ENCODE data around the gene MARCHF10. TPM values are rescaled to one million over a fixed set of nuclear protein-coding genes. Genes with fewer than 3 reads are reported as not detected.

The MARCHF10 gene
- total RNA-seq, 2 experiments from 2014 or later: not detected

DNA sequence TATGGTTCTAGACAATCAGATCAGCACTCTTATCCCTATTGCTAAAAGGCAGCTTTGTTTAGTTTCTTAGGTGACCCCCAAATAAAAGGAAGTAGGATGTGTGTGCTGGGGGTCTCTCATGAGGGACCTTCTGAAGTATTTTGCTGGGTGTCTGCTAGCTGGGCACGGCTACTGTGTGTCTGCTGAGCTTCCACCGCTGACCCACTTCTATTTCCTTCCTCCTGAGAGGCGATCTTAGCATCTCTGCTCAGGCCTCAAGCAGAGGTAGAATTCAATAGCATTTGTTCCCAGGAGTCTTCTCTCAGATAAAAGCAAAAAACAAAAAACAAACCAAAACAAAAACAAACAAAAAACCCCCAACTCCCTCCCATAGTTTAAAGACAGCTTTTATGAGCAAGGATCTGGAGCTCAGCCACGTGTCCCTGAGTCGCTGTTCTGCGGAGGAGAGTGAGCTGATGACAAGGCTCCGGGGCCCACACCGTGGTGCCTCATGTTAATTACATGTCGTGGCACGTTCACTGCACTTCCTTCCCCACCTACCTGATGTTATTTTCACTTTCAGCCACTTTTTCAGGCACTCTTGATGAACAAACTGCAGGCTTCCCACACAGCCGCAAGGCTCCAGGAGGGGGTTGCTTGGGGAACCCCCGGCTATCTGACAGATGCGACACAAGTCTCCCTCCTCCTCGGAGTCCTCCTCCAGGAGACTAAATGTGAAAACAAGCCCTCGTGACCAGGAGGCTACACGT is 83.5 kb downstream of the MARCHF10 start:
- intact Hi-C loops (cut with micrococcal nuclease): loop anchor here (5.0 to 10.0 kb wide), 2 partner anchors 70 to 243 kb away; partner anchors contain the start of gene TANC2
- peaks cover 41% of the 10 kb centered on the region for H3K27me3 Mint-ChIP-seq

DNA sequence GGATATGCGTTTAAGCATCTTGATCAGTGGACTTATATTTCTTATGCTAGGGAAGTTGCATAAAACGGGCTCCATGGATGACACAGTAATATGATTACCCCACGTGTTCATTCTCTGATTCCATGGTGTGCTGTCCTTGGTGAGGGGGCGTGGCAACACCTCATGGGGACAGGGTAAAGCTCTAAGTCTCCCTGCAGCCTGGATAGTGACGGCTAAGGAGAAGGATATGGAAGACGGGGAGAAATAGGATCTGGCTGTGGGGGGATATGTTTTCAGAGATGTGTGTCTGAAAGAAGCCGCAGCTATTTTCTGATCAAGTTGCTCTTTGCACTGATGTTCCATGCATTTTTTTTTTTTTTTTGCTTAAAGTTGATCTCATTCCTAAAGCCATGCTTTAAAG is 84.3 kb downstream of the MARCHF10 start:
- H3K4me1 Mint-ChIP-seq (ENCODE audit: low read depth): peaks cover 34% of the 10 kb centered on the region
- DNase-seq (no peak), ATAC-seq (no peak)
- H3K27me3 Mint-ChIP-seq: peaks cover 43% of the 10 kb centered on the region
- H3K36me3 Mint-ChIP-seq (ENCODE audit: low read depth): no peaks in the 10 kb centered on the region
- H3K27ac Mint-ChIP-seq: no peak overlapping the region
- TF ChIP-seq CTCF (IDR thresholded peaks at IDR 0.05): no peak
- H3K4me3 Mint-ChIP-seq: no peak overlapping the region
- ChIA-PET CTCF (interaction anchor here (1.0 to 2.1 kb wide), 5 partner anchors 9 to 244 kb away, joined by 3 to 7 read pairs (median 3); no protein-coding TSS in a partner anchor), POLR2A (interaction anchor here (0.8 to 1.3 kb wide), 3 partner anchors 13 to 70 kb away, joined by 3 to 5 read pairs (median 4); no protein-coding TSS in a partner anchor)
- intact Hi-C loops (cut with micrococcal nuclease): loop anchor here (5.0 to 10.0 kb wide), 2 partner anchors 69 to 243 kb away; partner anchors contain the start of gene TANC2
- no peaks in the 10 kb centered on the region for H3K9me3 Mint-ChIP-seq

More for the DNA sequence above, 83.5 kb downstream of the MARCHF10 start:
- Mint-ChIP-seq H3K36me3 (ENCODE audit: low read depth) (no peaks in the 10 kb centered on the region), H3K27ac (peak overlapping the region; percentile 47), H3K9me3 (no peaks in the 10 kb centered on the region), H3K4me1 (ENCODE audit: low read depth) (peaks cover 29% of the 10 kb centered on the region), H3K4me3 (peak overlapping the region; percentile 6)
- ATAC-seq: peak; percentile 96
- TF ChIP-seq CTCF (IDR thresholded peaks at IDR 0.05): no peak
- peak; percentile 95 for DNase-seq
- ChIA-PET POLR2A (interaction anchor here (0.8 to 1.3 kb wide), 5 partner anchors 13 to 241 kb away, joined by 3 to 5 read pairs (median 4); partner anchors contain the start of gene TANC2), CTCF (interaction anchor here (0.6 to 2.1 kb wide), 7 partner anchors 8 to 405 kb away, joined by 3 to 7 read pairs (median 3); no protein-coding TSS in a partner anchor)

DNA sequence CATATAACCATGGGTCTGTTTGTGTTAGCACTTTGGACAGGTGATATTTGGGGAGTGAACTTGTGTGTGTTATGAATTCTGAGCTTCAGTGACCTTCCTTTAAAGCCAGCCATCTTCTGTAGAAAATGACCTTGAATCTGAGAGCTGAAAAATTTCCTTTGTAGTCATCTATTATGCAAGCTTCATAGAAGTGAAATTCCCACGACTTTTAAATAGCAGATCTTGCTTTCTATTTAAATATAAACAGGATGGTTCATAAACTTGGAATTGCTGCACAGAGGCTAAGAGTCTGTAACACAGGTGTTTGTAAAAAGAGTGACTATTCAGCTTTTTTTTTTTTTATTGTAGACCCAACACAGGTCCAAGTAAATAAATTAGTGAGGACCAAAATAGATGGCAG is 85.5 kb downstream of the MARCHF10 start:
- no peak for ATAC-seq
- Mint-ChIP-seq H3K27ac (no peak overlapping the region), H3K4me3 (no peak overlapping the region), H3K9me3 (no peaks in the 10 kb centered on the region), H3K36me3 (ENCODE audit: low read depth) (no peaks in the 10 kb centered on the region), H3K27me3 (peaks cover 33% of the 10 kb centered on the region), H3K4me1 (ENCODE audit: low read depth) (peaks cover 39% of the 10 kb centered on the region)
- intact Hi-C loops (cut with micrococcal nuclease): loop anchor here (5.0 to 10.0 kb wide), 2 partner anchors 68 to 245 kb away; partner anchors contain the start of gene TANC2
- no peak for DNase-seq
- CTCF ChIA-PET: interaction anchor here (1.2 kb wide), 1 partner anchor 684 kb away, joined by 3 read pairs; no protein-coding TSS in a partner anchor
- TF ChIP-seq CTCF (IDR thresholded peaks at IDR 0.05): no peak
- POLR2A ChIA-PET: interaction anchor here (0.6 to 0.8 kb wide), 2 partner anchors 8 to 965 kb away, joined by 3 to 4 read pairs; no protein-coding TSS in a partner anchor

DNA sequence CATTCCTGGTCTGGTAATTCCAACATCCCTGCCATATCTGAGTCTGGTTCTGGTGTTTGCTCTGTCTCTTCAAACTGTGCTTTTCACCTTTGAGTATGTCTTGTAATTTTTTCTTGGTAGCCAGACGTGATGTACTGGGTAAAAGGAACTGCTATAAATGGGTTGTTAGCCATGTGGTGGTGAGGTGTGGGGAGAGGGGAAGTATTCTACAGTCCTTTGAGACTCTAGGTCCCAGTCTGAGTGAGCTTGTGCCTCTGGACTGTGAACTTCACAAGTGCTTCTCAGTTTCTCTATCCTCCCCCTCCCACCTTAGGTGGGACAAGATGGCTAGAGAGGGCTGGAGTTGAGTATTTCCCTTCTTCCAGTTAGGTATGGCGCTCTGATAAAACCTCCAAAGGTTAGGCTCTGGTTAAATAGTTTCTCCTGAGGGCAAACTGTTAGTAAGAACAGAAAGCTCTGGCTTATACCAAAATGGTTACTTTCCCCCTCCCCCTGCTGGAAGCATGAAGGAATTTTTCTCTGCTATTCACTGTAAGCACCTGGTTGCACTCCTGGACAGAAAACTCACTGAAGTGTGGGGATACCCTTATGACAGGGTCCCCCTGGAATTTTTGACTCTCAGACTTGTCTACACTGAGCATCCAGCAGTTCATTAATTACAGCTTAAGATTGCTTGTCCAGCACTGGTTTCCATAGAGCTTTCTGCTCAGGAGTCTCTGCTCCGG is 87.8 kb downstream of the MARCHF10 start:
- no peak for TF ChIP-seq CTCF (IDR thresholded peaks at IDR 0.05)
- no peak overlapping the region for H3K4me3 Mint-ChIP-seq
- H3K27me3 Mint-ChIP-seq: peaks cover 19% of the 10 kb centered on the region
- ChIA-PET CTCF (interaction anchor here (1.0 kb wide), 1 partner anchor 59 kb away, joined by 3 read pairs; no protein-coding TSS in a partner anchor), POLR2A (interaction anchor here (1.2 kb wide), 1 partner anchor 14 kb away, joined by 4 read pairs; no protein-coding TSS in a partner anchor)
- no peaks in the 10 kb centered on the region for H3K9me3 Mint-ChIP-seq
- ATAC-seq (no peak), DNase-seq (no peak)
- H3K4me1 Mint-ChIP-seq (ENCODE audit: low read depth): peaks cover 35% of the 10 kb centered on the region
- H3K27ac Mint-ChIP-seq: no peak overlapping the region
- H3K36me3 Mint-ChIP-seq (ENCODE audit: low read depth): no peaks in the 10 kb centered on the region
- intact Hi-C loops (cut with micrococcal nuclease): loop anchor here (5.0 to 10.0 kb wide), 2 partner anchors 65 to 247 kb away; partner anchors contain the start of gene TANC2

Measured in activated CD8-positive, alpha-beta T cell treated with anti-CD3 and anti-CD28 coated beads for 36 hours (primary cell).